GM11168 (cell line): Measurements from ENCODE around the gene ZNF496.
"Not testable (repeated sequence)": the region's sequence is repeated elsewhere in the genome, so short reads cannot be mapped to it uniquely, and the experiment has no call there.

Experiments
- in situ Hi-C: fragments of 300-500 bp; cut with MboI; formaldehyde crosslinking; loops from one replicate; pipeline ENCODE4 v1.12.0; 2022; ENCODE audit warnings: low sequenced_read_pairs; ENCODE audit not compliant: unreplicated experiment

ZNF496 gene

DNA sequence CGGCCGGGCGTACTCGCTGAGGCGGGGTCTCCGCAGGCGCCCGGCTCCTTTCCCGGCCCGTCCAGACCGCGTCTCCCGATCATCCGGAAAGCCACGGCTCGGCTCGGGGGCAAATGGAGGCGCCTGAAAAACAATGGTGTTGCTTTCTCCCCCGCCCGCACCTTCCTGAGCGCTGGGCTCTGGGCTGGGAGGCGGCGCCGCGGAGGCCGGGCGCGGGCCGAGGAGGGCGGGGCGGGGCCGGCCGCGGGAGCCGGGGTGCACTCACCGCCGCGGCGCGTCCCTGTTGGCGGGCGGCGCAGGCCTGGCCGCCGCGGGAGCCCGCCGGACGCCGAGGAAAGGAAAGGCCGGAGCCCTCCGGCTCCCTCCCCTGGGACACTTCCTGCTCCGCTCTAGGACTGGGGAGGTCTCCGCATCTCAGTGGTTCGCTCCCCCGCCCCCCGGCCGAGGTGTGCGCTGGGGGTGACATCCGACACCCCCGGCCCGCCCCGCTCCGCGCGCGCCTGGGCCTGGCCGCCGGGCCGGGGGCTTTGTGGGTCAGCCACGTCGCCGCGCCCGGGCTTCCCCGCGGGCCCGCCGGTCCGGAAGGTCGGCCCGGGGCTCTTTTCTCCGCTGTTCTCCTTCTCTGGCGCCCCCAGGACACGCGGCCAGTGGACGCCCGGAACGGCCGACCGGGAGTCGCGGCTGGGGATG, at the start of gene ZNF496:
ZNF496 (minus strand) TSS at position 343 of the 690 bp plus-strand sequence. CDS start 2,289 bp downstream, outside the sequence.
- in situ Hi-C loops = no loop called here

GRCh38 chr1:247378334-247379073, 46.8 kb upstream of the ZNF496 start:
- in situ Hi-C loops = loop anchor here (10.0 kb wide), 1 partner anchor 106 kb away; no protein-coding TSS in a partner anchor

GRCh38 chr1:247377656-247378055, 46.0 kb upstream of the ZNF496 start:
- in situ Hi-C loops = loop anchor here (10.0 kb wide), 1 partner anchor 107 kb away; no protein-coding TSS in a partner anchor

GRCh38 chr1:247376659-247377058, 45.0 kb upstream of the ZNF496 start:
- in situ Hi-C loops = loop anchor here (10.0 kb wide), 1 partner anchor 108 kb away; no protein-coding TSS in a partner anchor

DNA sequence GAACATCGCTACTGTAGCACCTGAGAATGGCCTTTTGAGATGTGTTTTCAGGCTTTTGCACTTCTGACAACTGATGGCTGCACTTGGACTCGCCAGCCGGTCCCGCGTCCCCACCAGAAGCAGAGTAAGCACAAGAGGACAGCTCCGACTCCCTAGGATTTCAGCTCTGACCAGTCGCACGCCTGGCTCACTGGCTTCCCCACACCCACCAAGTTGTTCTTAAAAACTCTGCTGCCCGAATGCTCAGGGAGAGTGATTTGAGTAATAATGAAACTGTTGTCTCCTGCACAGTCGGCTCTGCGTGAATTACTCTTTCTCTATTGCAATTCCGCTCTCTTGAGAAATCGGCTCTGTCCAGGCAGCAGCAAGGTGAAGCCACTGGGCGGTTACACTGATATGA, 44.1 kb upstream of the ZNF496 start:
- in situ Hi-C loops = loop anchor here (10.0 kb wide), 1 partner anchor 109 kb away; no protein-coding TSS in a partner anchor

DNA sequence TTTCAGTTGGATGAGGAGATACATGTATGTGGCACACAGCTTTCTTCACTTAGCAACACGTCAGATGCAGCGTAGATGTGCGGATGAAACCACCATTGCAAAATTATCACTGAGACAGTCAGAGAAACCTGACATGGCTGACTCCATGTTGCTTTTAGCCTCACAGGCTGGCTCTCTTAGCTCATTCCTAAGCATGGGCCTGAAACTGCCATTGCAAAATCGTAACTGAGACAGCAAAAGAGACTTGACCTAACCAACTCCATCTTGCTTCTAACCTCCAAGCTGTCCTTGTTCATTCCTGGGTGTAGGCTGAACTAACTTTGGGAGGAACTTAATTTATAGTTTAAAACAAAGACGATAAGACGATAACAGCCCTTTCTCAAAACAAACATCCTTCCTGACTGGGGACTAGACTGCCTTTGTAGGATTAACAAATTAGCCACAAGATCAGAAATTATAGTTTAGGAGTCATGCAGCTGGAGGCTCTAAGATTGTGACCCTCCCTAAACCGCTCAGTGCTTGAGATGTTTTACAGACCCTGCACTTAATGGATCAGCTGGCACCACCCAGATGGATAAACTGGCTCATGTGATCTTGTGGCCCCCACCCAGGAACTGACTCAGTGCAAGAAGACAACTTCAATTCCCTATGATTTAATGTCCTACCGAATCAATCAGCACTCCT, 43.1 kb upstream of the ZNF496 start:
- in situ Hi-C loops = loop anchor here (10.0 kb wide), 1 partner anchor 110 kb away; no protein-coding TSS in a partner anchor

DNA sequence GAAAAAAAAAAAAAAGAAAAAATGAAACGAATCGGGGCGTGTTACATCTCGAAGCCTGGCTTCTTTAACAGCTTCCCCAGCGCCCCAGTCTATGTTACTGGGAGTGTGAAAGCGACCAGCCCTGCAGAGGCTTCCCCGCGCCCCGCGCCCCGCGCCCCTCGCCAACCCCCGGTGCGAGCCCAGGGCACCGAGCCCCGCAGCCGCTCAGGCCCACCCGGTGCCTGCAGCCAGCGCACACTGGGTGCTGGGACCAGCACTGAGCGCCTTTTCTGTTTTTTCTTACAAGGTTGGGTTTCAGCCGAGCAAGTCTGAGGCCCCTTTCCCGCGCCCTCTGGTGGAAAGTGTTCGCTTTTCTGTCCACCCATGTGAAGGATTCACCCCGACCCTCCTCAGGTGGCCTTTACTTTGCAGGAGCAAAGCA, 42.1 kb upstream of the ZNF496 start:
- in situ Hi-C loops = loop anchor here (10.0 kb wide), 1 partner anchor 111 kb away; no protein-coding TSS in a partner anchor

DNA sequence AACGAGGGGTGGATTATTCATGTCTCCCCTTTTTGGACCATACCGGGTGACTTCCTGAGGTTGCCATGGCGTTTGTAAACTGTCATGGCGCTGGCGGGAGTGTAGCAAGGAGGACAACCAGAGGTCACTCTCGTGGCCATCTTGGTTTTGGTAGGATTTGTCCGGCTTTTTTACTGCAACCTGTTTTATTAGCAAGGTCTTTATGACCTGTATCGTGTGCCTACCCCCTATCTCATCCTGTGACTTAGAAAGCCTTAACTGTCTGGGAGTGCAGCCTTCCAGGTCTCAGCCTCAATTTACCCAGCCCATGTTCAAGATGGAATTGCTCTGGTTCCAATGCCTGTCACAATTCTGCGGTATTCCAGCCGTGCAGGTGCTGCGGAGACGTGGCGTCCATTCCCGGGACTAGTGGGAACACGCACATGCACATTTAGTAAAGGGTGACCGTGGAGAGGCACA, 40.2 kb upstream of the ZNF496 start:
- in situ Hi-C loops = loop anchor here (10.0 kb wide), 1 partner anchor 113 kb away; no protein-coding TSS in a partner anchor

DNA sequence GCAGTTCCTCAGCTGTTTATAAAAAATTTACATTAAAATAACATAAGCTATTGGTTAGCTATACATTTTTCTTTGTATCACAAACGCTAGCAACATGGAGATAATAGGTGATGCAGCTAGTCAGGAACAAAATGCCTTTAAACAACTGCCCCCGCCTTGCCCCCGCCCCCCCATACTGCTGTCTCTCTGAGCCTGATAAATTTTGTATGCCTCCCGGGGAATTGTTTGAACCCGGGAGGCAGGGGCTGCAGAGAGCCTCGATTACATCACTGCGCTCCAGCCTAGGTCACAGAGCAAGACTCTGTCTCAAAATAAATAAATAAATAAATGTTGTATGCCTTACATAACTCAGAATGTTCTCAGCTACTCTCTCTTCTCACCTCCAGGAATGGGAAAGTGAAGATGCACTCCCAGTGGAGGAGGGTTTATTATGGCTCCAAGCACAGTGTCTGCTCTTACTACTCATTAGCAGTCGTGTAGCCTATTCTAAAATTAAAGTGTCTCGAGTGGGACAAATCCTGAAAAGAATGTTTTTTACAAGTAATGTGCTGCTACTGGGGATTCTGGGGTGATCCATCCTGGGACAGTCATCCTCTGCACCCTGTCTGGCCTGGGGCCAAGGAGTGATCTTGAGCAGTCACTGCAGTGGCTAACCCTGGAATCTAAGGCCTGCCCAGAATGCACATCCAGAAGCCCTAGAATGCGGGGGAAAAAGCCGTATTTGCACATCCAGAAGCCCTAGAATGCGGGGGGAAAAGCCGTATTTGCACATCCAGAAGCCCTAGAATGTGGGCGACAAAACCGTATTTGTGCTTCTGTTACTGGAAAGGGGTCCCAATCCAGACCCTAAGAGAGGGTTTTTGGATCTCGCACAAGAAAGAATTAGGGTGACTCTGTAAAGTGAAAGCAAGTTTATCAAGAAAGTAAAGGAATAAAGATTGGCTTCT, 39.4 kb upstream of the ZNF496 start:
- in situ Hi-C loops = loop anchor here (10.0 kb wide), 1 partner anchor 114 kb away; no protein-coding TSS in a partner anchor

DNA sequence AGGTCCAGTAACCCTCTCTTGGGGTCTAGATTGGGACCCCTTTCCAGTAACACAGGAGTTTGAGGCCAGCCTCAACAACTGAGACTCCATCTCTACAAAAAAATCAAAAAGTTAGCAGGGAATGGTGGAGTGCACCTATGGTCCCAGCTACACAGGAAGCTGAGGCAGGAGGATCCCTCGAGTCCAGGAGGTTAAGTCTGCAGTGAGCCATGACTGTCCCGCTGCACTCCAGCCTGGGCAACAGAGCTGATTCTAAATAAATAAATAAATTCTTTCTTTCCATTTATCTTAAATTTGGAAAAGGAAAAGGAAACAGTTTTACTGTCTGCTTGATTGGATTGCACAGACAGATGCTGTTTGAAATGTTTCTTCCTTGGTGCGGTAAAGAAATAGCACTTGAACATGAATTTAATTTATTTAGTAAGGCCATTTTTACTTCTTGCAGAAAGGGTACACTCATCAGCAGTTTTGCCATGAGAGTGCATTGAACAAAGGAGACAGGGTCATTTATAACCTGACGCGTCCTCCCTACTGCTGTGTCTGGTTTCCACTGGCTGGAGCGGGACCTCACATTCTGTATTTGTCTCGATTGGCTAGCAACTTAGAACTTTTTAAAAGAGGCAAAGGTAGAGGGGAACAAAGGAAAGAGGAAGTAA, 37.0 kb upstream of the ZNF496 start:
- in situ Hi-C loops = no loop called here

- in situ Hi-C loops = no loop called here
Measured at GRCh38 chr1:247367786-247368422, 36.2 kb upstream of the ZNF496 start.

DNA sequence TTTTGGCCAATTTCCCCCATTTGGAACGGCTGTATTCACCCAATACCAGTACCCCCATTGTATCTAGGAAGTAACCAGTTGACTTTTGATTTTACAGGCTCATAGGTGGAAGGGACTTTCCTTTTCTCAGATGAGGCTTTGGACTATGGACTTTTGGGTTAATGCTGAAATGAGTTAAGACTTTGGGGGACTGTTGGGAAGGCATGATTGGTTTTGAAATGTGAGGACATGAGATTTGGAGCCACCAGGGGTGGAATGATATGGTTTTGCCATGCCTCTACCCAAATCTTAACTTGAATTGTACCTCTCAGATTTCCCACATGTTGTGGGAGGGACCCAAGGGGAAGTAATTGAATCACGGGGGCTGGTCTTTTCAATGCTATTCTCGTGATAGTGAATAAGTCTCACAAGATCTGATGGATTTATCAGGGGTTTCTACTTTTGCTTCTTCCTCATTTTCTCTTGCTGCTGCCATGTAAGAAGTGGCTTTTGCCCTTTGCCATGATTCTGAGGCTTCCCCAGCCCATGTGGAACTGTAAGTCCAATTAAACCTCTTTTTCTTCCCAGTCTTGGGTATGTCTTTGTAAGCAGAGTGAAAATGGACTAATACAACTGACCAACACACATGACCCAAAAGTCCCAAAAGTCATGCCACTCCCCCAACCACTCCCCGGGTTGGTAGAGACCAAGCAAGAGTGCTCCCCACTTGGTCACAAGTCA, 35.4 kb upstream of the ZNF496 start:
- in situ Hi-C loops = no loop called here

- in situ Hi-C loops = not testable (repeated sequence)
Measured at GRCh38 chr1:247366345-247366744, 34.7 kb upstream of the ZNF496 start.

- in situ Hi-C loops = no loop called here
Measured at GRCh38 chr1:247365023-247365422, 33.4 kb upstream of the ZNF496 start.

GRCh38 chr1:247363000-247363399, 31.3 kb upstream of the ZNF496 start:
- in situ Hi-C loops = not testable (repeated sequence)

GRCh38 chr1:247362153-247362552, 30.5 kb upstream of the ZNF496 start:
- in situ Hi-C loops = no loop called here

- in situ Hi-C loops = no loop called here
Measured at GRCh38 chr1:247360991-247361731, 29.5 kb upstream of the ZNF496 start.
